ENCODE measurements around the gene NID1.

The NID1 gene

GRCh38 chr1:235992868-235993267, 72.0 kb downstream of the NID1 start:
- Histone ChIP-seq H4K20me1 (ENCODE audit: insufficient read depth, low read length) (no peaks in the 10 kb centered on the region), H3K4me2 (ENCODE audit: low read depth, low read length) (no peak overlapping the region), H3K9ac (ENCODE audit: low read length) (no peak overlapping the region), H3K9me3 (replicated peaks; ENCODE audit: insufficient read depth, low read length) (no peaks in the 10 kb centered on the region), H3K27me3 (replicated peaks; ENCODE audit: insufficient read depth, low read length) (no peaks in the 10 kb centered on the region), H3K4me3 (ENCODE audit: low read length) (no peak overlapping the region), H3K4me1 (ENCODE audit: low read length) (no peaks in the 10 kb centered on the region), H3K36me3 (replicated peaks; ENCODE audit: insufficient read depth, low read length) (no peaks in the 10 kb centered on the region), H2AFZ (ENCODE audit: low read length) (no peak overlapping the region), H3K27ac (ENCODE audit: low read length) (no peak overlapping the region), H3K79me2 (ENCODE audit: low read length) (no peaks in the 10 kb centered on the region), H3F3A (ENCODE audit: insufficient read depth, low read length) (no peaks in the 10 kb centered on the region), H3K9me2 (replicated peaks; ENCODE audit: insufficient read depth, low read length) (no peaks in the 10 kb centered on the region)
- TF ChIP-seq EZH2phosphoT487 (IDR thresholded peaks at IDR 0.05; ENCODE audit: low read length), result no peak
- no peak for TF ChIP-seq EZH2 (optimal IDR thresholded peaks at IDR 0.05; ENCODE audit: low read depth, low read length)
- TF ChIP-seq, protein P1, sequence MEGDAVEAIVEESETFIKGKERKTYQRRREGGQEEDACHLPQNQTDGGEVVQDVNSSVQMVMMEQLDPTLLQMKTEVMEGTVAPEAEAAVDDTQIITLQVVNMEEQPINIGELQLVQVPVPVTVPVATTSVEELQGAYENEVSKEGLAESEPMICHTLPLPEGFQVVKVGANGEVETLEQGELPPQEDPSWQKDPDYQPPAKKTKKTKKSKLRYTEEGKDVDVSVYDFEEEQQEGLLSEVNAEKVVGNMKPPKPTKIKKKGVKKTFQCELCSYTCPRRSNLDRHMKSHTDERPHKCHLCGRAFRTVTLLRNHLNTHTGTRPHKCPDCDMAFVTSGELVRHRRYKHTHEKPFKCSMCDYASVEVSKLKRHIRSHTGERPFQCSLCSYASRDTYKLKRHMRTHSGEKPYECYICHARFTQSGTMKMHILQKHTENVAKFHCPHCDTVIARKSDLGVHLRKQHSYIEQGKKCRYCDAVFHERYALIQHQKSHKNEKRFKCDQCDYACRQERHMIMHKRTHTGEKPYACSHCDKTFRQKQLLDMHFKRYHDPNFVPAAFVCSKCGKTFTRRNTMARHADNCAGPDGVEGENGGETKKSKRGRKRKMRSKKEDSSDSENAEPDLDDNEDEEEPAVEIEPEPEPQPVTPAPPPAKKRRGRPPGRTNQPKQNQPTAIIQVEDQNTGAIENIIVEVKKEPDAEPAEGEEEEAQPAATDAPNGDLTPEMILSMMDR (IDR thresholded peaks at IDR 0.05; ENCODE audit: low read length), result no peak
- no peak for DNase-seq

DNA sequence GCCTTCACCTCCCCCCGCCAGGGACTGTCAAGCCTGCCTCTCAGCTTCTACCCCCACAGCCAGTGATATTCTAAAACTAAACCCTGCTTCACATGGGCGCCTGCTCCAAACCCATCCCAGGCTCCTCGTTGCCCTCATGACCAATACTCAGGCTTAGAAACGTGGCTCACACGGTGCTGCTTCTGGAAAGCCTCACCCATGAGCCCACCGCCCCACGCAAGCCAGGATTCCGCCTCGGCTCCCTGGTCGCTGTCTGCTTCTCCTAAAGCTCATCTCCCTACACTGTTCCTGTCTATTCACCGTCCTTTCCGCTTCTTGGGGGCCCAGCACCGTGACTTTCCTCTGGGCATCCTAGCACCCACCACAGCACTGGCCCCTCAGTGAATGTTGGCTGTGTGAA, 72.5 kb downstream of the NID1 start:
- TF ChIP-seq EZH2 (optimal IDR thresholded peaks at IDR 0.05; ENCODE audit: low read depth, low read length) (no peak), EZH2phosphoT487 (IDR thresholded peaks at IDR 0.05; ENCODE audit: low read length) (no peak)
- TF ChIP-seq, protein P1 (IDR thresholded peaks at IDR 0.05; ENCODE audit: low read length), result no peak
- H3K9me2 ChIP-seq (replicated peaks; ENCODE audit: insufficient read depth, low read length), result no peaks in the 10 kb centered on the region
- no peaks in the 10 kb centered on the region for H3K36me3 ChIP-seq (replicated peaks; ENCODE audit: insufficient read depth, low read length)
- H3K4me2 ChIP-seq (ENCODE audit: low read depth, low read length), result no peak overlapping the region
- no peaks in the 10 kb centered on the region for H3K4me1 ChIP-seq (ENCODE audit: low read length)
- no peak overlapping the region for H3K4me3 ChIP-seq (ENCODE audit: low read length)
- no peak overlapping the region for H3K27ac ChIP-seq (ENCODE audit: low read length)
- no peaks in the 10 kb centered on the region for H4K20me1 ChIP-seq (ENCODE audit: insufficient read depth, low read length)
- H3K27me3 ChIP-seq (replicated peaks; ENCODE audit: insufficient read depth, low read length), result no peaks in the 10 kb centered on the region
- H3K79me2 ChIP-seq (ENCODE audit: low read length), result no peaks in the 10 kb centered on the region
- H3F3A ChIP-seq (ENCODE audit: insufficient read depth, low read length), result no peaks in the 10 kb centered on the region
- no peak overlapping the region for H3K9ac ChIP-seq (ENCODE audit: low read length)
- H3K9me3 ChIP-seq (replicated peaks; ENCODE audit: insufficient read depth, low read length), result no peaks in the 10 kb centered on the region
- DNase-seq, result no peak
- no peak overlapping the region for H2AFZ ChIP-seq (ENCODE audit: low read length)

DNA sequence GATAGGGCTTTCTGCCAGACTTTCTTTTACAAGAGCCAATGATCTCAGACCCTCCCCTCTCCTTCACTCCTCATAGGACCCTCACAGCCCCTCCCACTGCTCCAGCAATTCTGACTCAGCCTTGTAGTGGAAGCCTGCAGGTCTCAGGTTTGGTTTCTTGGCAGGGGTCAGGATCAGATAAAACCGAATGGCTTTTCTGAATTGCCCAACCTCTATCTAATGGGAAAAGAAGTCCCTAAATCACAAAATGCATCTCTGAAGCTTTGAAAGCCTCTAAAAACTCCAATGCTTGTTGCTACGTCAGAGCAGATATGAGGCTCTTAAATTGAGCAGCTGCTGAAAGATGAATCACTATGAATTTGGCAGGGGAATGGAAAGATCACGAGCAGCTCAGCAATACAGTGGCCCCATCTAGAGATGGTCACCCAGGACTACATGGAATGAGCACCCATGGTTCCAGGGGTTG, 74.5 kb downstream of the NID1 start:
- no peak for DNase-seq
- Histone ChIP-seq H3K27ac (ENCODE audit: low read length) (no peak overlapping the region), H3K79me2 (ENCODE audit: low read length) (no peaks in the 10 kb centered on the region), H3K27me3 (replicated peaks; ENCODE audit: insufficient read depth, low read length) (no peaks in the 10 kb centered on the region), H3K4me1 (ENCODE audit: low read length) (no peaks in the 10 kb centered on the region), H3K9ac (ENCODE audit: low read length) (no peak overlapping the region), H3F3A (ENCODE audit: insufficient read depth, low read length) (no peaks in the 10 kb centered on the region), H3K4me3 (ENCODE audit: low read length) (no peak overlapping the region), H4K20me1 (ENCODE audit: insufficient read depth, low read length) (no peaks in the 10 kb centered on the region), H3K9me3 (replicated peaks; ENCODE audit: insufficient read depth, low read length) (no peaks in the 10 kb centered on the region), H3K4me2 (ENCODE audit: low read depth, low read length) (no peak overlapping the region), H3K9me2 (replicated peaks; ENCODE audit: insufficient read depth, low read length) (no peaks in the 10 kb centered on the region), H3K36me3 (replicated peaks; ENCODE audit: insufficient read depth, low read length) (no peaks in the 10 kb centered on the region), H2AFZ (ENCODE audit: low read length) (no peak overlapping the region)
- TF ChIP-seq EZH2 (optimal IDR thresholded peaks at IDR 0.05; ENCODE audit: low read depth, low read length) (no peak), EZH2phosphoT487 (IDR thresholded peaks at IDR 0.05; ENCODE audit: low read length) (no peak)
- TF ChIP-seq, protein P1 (IDR thresholded peaks at IDR 0.05; ENCODE audit: low read length), result no peak
